Activated gamma-delta T cell (primary cell): ENCODE results near the gene OSBP2.
"Not testable (repeated sequence)": the region's sequence is repeated elsewhere in the genome, so short reads cannot be mapped to it uniquely, and the experiment has no call there.

Experiments
- DNase-seq: peaks from one replicate; lab custom pipeline; 2025; lab: John Stamatoyannopoulos, UW

Gene OSBP2

GRCh38 chr22:30755759-30756124 lies 61.1 kb downstream of the OSBP2 start:
- no peak for DNase-seq

GRCh38 chr22:30763815-30764673 lies 69.4 kb downstream of the OSBP2 start:
- no peak for DNase-seq

- no peak for DNase-seq
Measured at GRCh38 chr22:30767661-30768060, 73.0 kb downstream of the OSBP2 start.

- no peak for DNase-seq
Measured at GRCh38 chr22:30770716-30771115, 76.0 kb downstream of the OSBP2 start.

GRCh38 chr22:30773919-30774318 lies 79.2 kb downstream of the OSBP2 start:
- DNase-seq = no peak

- DNase-seq = no peak
Measured at GRCh38 chr22:30774566-30774965, 79.9 kb downstream of the OSBP2 start.

GRCh38 chr22:30776476-30776875 lies 81.8 kb downstream of the OSBP2 start:
- no peak for DNase-seq

GRCh38 chr22:30777146-30777545 lies 82.5 kb downstream of the OSBP2 start:
- DNase-seq = not testable (repeated sequence)

GRCh38 chr22:30777587-30777986 lies 82.9 kb downstream of the OSBP2 start:
- no peak for DNase-seq

GRCh38 chr22:30778261-30778660 lies 83.6 kb downstream of the OSBP2 start:
- DNase-seq = no peak

- no peak for DNase-seq
Measured at GRCh38 chr22:30780026-30780425, 85.4 kb downstream of the OSBP2 start.

- DNase-seq = no peak
Measured at GRCh38 chr22:30781271-30781875, 86.7 kb downstream of the OSBP2 start.

GRCh38 chr22:30782613-30783012 lies 87.9 kb downstream of the OSBP2 start:
- no peak for DNase-seq

- DNase-seq = no peak
Measured at GRCh38 chr22:30783021-30783420, 88.3 kb downstream of the OSBP2 start.

GRCh38 chr22:30785527-30785926 lies 90.9 kb downstream of the OSBP2 start:
- DNase-seq = no peak

- no peak for DNase-seq
Measured at GRCh38 chr22:30790366-30790765, 95.7 kb downstream of the OSBP2 start.

GRCh38 chr22:30792456-30792855 lies 97.8 kb downstream of the OSBP2 start:
- no peak for DNase-seq

- DNase-seq = no peak
Measured at GRCh38 chr22:30795118-30795517, 100.4 kb downstream of the OSBP2 start.

GRCh38 chr22:30801695-30802094 lies 107.0 kb downstream of the OSBP2 start:
- no peak for DNase-seq

GRCh38 chr22:30802202-30803166 lies 107.8 kb downstream of the OSBP2 start:
- DNase-seq = peak; percentile 27

- DNase-seq = no peak
Measured at GRCh38 chr22:30803679-30804078, 109.0 kb downstream of the OSBP2 start.

GRCh38 chr22:30804626-30805025 lies 110.0 kb downstream of the OSBP2 start:
- no peak for DNase-seq
